ENCODE results near the gene ZBTB9. TPM values are rescaled to one million over a fixed set of nuclear protein-coding genes. Genes with fewer than 3 reads are reported as not detected.
A peak's percentile ranks its signal among the peaks of the same experiment; 100 is the strongest.

Gene ZBTB9
- total RNA-seq, 1 donor from 2014 or later = 17.0 TPM

GRCh38 chr6:33443025-33443424 is 11.4 kb upstream of the ZBTB9 start:
- Mint-ChIP-seq H3K27me3 (ENCODE audit: insufficient read depth) (no peaks in the 10 kb centered on the region), H3K4me1 (ENCODE audit: low read depth) (no peaks in the 10 kb centered on the region), H3K4me3 (no peak overlapping the region), H3K27ac (no peak overlapping the region), H3K36me3 (ENCODE audit: low read depth) (peaks cover 44% of the 10 kb centered on the region), H3K9me3 (no peaks in the 10 kb centered on the region)
- no peak for DNase-seq (ENCODE audit: low spot score)
- intact Hi-C loops (cut with micrococcal nuclease) = no loop called here

GRCh38 chr6:33443619-33444504 is 10.5 kb upstream of the ZBTB9 start:
- Mint-ChIP-seq H3K4me3 (no peak overlapping the region), H3K36me3 (ENCODE audit: low read depth) (peaks cover 45% of the 10 kb centered on the region), H3K4me1 (ENCODE audit: low read depth) (no peaks in the 10 kb centered on the region), H3K27me3 (ENCODE audit: insufficient read depth) (no peaks in the 10 kb centered on the region), H3K27ac (no peak overlapping the region), H3K9me3 (no peaks in the 10 kb centered on the region)
- intact Hi-C loops (cut with micrococcal nuclease) = no loop called here
- DNase-seq (ENCODE audit: low spot score) = no peak

GRCh38 chr6:33445119-33445603 is 9.2 kb upstream of the ZBTB9 start:
- Mint-ChIP-seq H3K9me3 (no peaks in the 10 kb centered on the region), H3K4me3 (no peak overlapping the region), H3K4me1 (ENCODE audit: low read depth) (no peaks in the 10 kb centered on the region), H3K36me3 (ENCODE audit: low read depth) (peaks cover 47% of the 10 kb centered on the region), H3K27me3 (ENCODE audit: insufficient read depth) (no peaks in the 10 kb centered on the region), H3K27ac (no peak overlapping the region)
- DNase-seq (ENCODE audit: low spot score) = no peak
- intact Hi-C loops (cut with micrococcal nuclease) = no loop called here

GRCh38 chr6:33446356-33446755 is 8.0 kb upstream of the ZBTB9 start:
- Mint-ChIP-seq H3K9me3 (no peaks in the 10 kb centered on the region), H3K36me3 (ENCODE audit: low read depth) (peaks cover 43% of the 10 kb centered on the region), H3K4me3 (no peak overlapping the region), H3K27ac (no peak overlapping the region), H3K4me1 (ENCODE audit: low read depth) (peaks cover 5% of the 10 kb centered on the region), H3K27me3 (ENCODE audit: insufficient read depth) (no peaks in the 10 kb centered on the region)
- intact Hi-C loops (cut with micrococcal nuclease) = no loop called here
- DNase-seq (ENCODE audit: low spot score) = no peak

GRCh38 chr6:33450434-33450833 is 3.9 kb upstream of the ZBTB9 start:
- Mint-ChIP-seq H3K27me3 (ENCODE audit: insufficient read depth) (no peaks in the 10 kb centered on the region), H3K4me1 (ENCODE audit: low read depth) (peaks cover 22% of the 10 kb centered on the region), H3K9me3 (no peaks in the 10 kb centered on the region), H3K27ac (no peak overlapping the region), H3K36me3 (ENCODE audit: low read depth) (peaks cover 37% of the 10 kb centered on the region), H3K4me3 (no peak overlapping the region)
- DNase-seq (ENCODE audit: low spot score) = no peak
- intact Hi-C loops (cut with micrococcal nuclease) = loop anchor here (10.0 kb wide), 1 partner anchor 244 kb away; no protein-coding TSS in a partner anchor

GRCh38 chr6:33451606-33452005 is 2.8 kb upstream of the ZBTB9 start:
- intact Hi-C loops (cut with micrococcal nuclease) = loop anchor here (10.0 kb wide), 1 partner anchor 243 kb away; no protein-coding TSS in a partner anchor

GRCh38 chr6:33452496-33452895 is 1.9 kb upstream of the ZBTB9 start:
- H3K36me3 Mint-ChIP-seq (ENCODE audit: low read depth) = peaks cover 41% of the 10 kb centered on the region
- intact Hi-C loops (cut with micrococcal nuclease) = loop anchor here (10.0 kb wide), 1 partner anchor 242 kb away; no protein-coding TSS in a partner anchor
- no peak overlapping the region for H3K4me3 Mint-ChIP-seq
- no peak overlapping the region for H3K27ac Mint-ChIP-seq
- H3K4me1 Mint-ChIP-seq (ENCODE audit: low read depth) = peaks cover 38% of the 10 kb centered on the region
- no peaks in the 10 kb centered on the region for H3K27me3 Mint-ChIP-seq (ENCODE audit: insufficient read depth)
- H3K9me3 Mint-ChIP-seq = no peaks in the 10 kb centered on the region
- no peak for DNase-seq (ENCODE audit: low spot score)

More at GRCh38 chr6:33451606-33452005, 2.8 kb upstream of the ZBTB9 start:
- no peak for DNase-seq (ENCODE audit: low spot score)
- Mint-ChIP-seq H3K27me3 (ENCODE audit: insufficient read depth) (no peaks in the 10 kb centered on the region), H3K9me3 (no peaks in the 10 kb centered on the region), H3K4me3 (no peak overlapping the region), H3K27ac (no peak overlapping the region), H3K36me3 (ENCODE audit: low read depth) (peaks cover 40% of the 10 kb centered on the region), H3K4me1 (ENCODE audit: low read depth) (peaks cover 29% of the 10 kb centered on the region)

GRCh38 chr6:33453393-33454008 is 875 bp upstream of the ZBTB9 start:
- peaks cover 38% of the 10 kb centered on the region for H3K4me1 Mint-ChIP-seq (ENCODE audit: low read depth)
- no peaks in the 10 kb centered on the region for H3K9me3 Mint-ChIP-seq
- intact Hi-C loops (cut with micrococcal nuclease) = loop anchor here (1.0 to 10.0 kb wide), 13 partner anchors 22 to 258 kb away; partner anchors contain the start of genes BAK1, ITPR3, KIFC1 and PFDN6
- H3K4me3 Mint-ChIP-seq = peak overlapping the region; percentile 95
- peak overlapping the region; percentile 88 for H3K27ac Mint-ChIP-seq
- no peaks in the 10 kb centered on the region for H3K27me3 Mint-ChIP-seq (ENCODE audit: insufficient read depth)
- peaks cover 36% of the 10 kb centered on the region for H3K36me3 Mint-ChIP-seq (ENCODE audit: low read depth)
- no peak for DNase-seq (ENCODE audit: low spot score)

- H3K27me3 Mint-ChIP-seq (ENCODE audit: insufficient read depth) = no peaks in the 10 kb centered on the region
- no peaks in the 10 kb centered on the region for H3K9me3 Mint-ChIP-seq
- H3K27ac Mint-ChIP-seq = peak overlapping the region; percentile 88
These were observed 675 bp downstream of the ZBTB9 start for GRCh38 chr6:33455051-33455450.

GRCh38 chr6:33456156-33456555 is 1.8 kb downstream of the ZBTB9 start:
- peaks cover 37% of the 10 kb centered on the region for H3K4me1 Mint-ChIP-seq (ENCODE audit: low read depth)
- no peak for DNase-seq (ENCODE audit: low spot score)
- H3K36me3 Mint-ChIP-seq (ENCODE audit: low read depth) = peaks cover 29% of the 10 kb centered on the region
- peak overlapping the region; percentile 95 for H3K4me3 Mint-ChIP-seq
- no peaks in the 10 kb centered on the region for H3K27me3 Mint-ChIP-seq (ENCODE audit: insufficient read depth)
- H3K9me3 Mint-ChIP-seq = no peaks in the 10 kb centered on the region
- H3K27ac Mint-ChIP-seq = no peak overlapping the region
- intact Hi-C loops (cut with micrococcal nuclease) = loop anchor here (10.0 kb wide), 1 partner anchor 239 kb away; no protein-coding TSS in a partner anchor

More at GRCh38 chr6:33455051-33455450, 675 bp downstream of the ZBTB9 start:
- peaks cover 29% of the 10 kb centered on the region for H3K36me3 Mint-ChIP-seq (ENCODE audit: low read depth)
- intact Hi-C loops (cut with micrococcal nuclease) = loop anchor here (2.0 to 10.0 kb wide), 2 partner anchors 166 to 240 kb away; partner anchors contain the start of gene ITPR3
- peak overlapping the region; percentile 95 for H3K4me3 Mint-ChIP-seq
- H3K4me1 Mint-ChIP-seq (ENCODE audit: low read depth) = peaks cover 42% of the 10 kb centered on the region
- no peak for DNase-seq (ENCODE audit: low spot score)

GRCh38 chr6:33458676-33459075 is 4.3 kb downstream of the ZBTB9 start:
- no peak overlapping the region for H3K4me3 Mint-ChIP-seq
- H3K4me1 Mint-ChIP-seq (ENCODE audit: low read depth) = peaks cover 27% of the 10 kb centered on the region
- no peaks in the 10 kb centered on the region for H3K9me3 Mint-ChIP-seq
- DNase-seq (ENCODE audit: low spot score) = no peak
- peaks cover 9% of the 10 kb centered on the region for H3K27me3 Mint-ChIP-seq (ENCODE audit: insufficient read depth)
- H3K36me3 Mint-ChIP-seq (ENCODE audit: low read depth) = peaks cover 27% of the 10 kb centered on the region
- H3K27ac Mint-ChIP-seq = no peak overlapping the region
- intact Hi-C loops (cut with micrococcal nuclease) = loop anchor here (10.0 kb wide), 1 partner anchor 236 kb away; no protein-coding TSS in a partner anchor

- Mint-ChIP-seq H3K4me3 (no peak overlapping the region), H3K27ac (no peak overlapping the region), H3K36me3 (ENCODE audit: low read depth) (peaks cover 25% of the 10 kb centered on the region), H3K4me1 (ENCODE audit: low read depth) (peaks cover 24% of the 10 kb centered on the region), H3K9me3 (no peaks in the 10 kb centered on the region), H3K27me3 (ENCODE audit: insufficient read depth) (peaks cover 11% of the 10 kb centered on the region)
- DNase-seq (ENCODE audit: low spot score) = no peak
- intact Hi-C loops (cut with micrococcal nuclease) = loop anchor here (10.0 kb wide), 1 partner anchor 236 kb away; no protein-coding TSS in a partner anchor
These were observed 4.8 kb downstream of the ZBTB9 start for GRCh38 chr6:33459226-33459625.
